ENCODE measurements around the gene STARD3NL. TPM values are rescaled to one million over a fixed set of nuclear protein-coding genes. Genes with fewer than 3 reads are reported as not detected.
"Not testable (repeated sequence)": the region's sequence is repeated elsewhere in the genome, so short reads cannot be mapped to it uniquely, and the experiment has no call there.

STARD3NL gene
- total RNA-seq, 2 experiments from 2014 or later = 28.0 to 28.8 TPM

GRCh38 chr7:38169847-38170246, 8.2 kb upstream of the STARD3NL start:
- H3K4me1 Mint-ChIP-seq (ENCODE audit: low read depth) = peaks cover 31% of the 10 kb centered on the region
- H3K9me3 Mint-ChIP-seq = no peaks in the 10 kb centered on the region
- peaks cover 1% of the 10 kb centered on the region for H3K27me3 Mint-ChIP-seq
- no peaks in the 10 kb centered on the region for H3K36me3 Mint-ChIP-seq (ENCODE audit: low read depth)
- ATAC-seq = no peak
- TF ChIP-seq, protein P1, sequence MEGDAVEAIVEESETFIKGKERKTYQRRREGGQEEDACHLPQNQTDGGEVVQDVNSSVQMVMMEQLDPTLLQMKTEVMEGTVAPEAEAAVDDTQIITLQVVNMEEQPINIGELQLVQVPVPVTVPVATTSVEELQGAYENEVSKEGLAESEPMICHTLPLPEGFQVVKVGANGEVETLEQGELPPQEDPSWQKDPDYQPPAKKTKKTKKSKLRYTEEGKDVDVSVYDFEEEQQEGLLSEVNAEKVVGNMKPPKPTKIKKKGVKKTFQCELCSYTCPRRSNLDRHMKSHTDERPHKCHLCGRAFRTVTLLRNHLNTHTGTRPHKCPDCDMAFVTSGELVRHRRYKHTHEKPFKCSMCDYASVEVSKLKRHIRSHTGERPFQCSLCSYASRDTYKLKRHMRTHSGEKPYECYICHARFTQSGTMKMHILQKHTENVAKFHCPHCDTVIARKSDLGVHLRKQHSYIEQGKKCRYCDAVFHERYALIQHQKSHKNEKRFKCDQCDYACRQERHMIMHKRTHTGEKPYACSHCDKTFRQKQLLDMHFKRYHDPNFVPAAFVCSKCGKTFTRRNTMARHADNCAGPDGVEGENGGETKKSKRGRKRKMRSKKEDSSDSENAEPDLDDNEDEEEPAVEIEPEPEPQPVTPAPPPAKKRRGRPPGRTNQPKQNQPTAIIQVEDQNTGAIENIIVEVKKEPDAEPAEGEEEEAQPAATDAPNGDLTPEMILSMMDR (IDR thresholded peaks at IDR 0.05) = no peak
- POLR2A ChIA-PET = no interaction called here
- no peak overlapping the region for H3K27ac Mint-ChIP-seq
- CTCF ChIA-PET = interaction anchor here (1.0 to 1.2 kb wide), 5 partner anchors 46 to 189 kb away, joined by 3 to 4 read pairs (median 3); no protein-coding TSS in a partner anchor
- intact Hi-C loops (cut with micrococcal nuclease) = no loop called here
- no peak overlapping the region for H3K4me3 Mint-ChIP-seq
- DNase-seq = no peak

DNA sequence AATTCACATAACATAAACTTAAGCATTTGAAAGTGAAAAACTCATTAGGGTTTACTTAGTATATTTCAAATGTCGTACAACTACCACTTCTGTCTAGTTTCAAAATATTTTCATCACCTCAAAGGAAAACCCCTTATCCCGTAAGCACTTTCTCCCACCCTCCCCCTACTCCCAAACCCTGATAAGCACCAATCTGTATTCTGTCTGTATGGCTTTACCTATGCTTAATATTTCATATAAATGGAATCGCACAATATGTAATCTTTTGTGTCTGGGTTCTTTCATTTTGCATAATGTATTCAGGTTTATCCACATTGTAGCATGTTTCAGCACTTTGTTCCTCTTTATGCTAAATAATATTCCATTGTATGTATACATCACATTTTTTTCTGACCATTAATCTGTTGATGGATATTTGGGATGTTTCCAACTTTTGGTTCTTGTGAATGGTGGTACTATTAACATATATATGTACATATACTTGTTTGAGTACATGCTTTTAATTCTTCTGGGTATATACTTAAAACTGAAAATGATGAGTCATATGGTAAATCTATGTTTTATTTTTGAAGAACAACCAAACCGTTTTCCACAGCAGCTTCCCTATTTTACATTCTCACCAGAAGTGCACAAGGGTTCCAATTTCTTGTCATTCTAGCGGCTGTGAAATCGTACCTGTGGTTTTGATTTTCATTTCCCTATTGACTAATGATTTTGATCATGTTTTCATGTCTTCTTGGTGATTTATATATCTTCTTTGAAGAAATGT, 6.2 kb upstream of the STARD3NL start:
- Mint-ChIP-seq H3K27ac (no peak overlapping the region), H3K4me1 (ENCODE audit: low read depth) (peaks cover 32% of the 10 kb centered on the region), H3K27me3 (peaks cover 1% of the 10 kb centered on the region), H3K36me3 (ENCODE audit: low read depth) (no peaks in the 10 kb centered on the region), H3K4me3 (peak overlapping the region; percentile 7), H3K9me3 (no peaks in the 10 kb centered on the region)
- TF ChIP-seq, protein P1 (IDR thresholded peaks at IDR 0.05) = no peak
- intact Hi-C loops (cut with micrococcal nuclease) = no loop called here
- DNase-seq (peak; percentile 12), ATAC-seq (peak; percentile 75)
- ChIA-PET POLR2A (no interaction called here), CTCF (interaction anchor here (1.1 to 1.5 kb wide), 3 partner anchors 10 to 197 kb away, joined by 3 to 7 read pairs (median 4); no protein-coding TSS in a partner anchor)

GRCh38 chr7:38175547-38175946, 2.5 kb upstream of the STARD3NL start:
- H3K27me3 Mint-ChIP-seq; DNase-seq; H3K27ac Mint-ChIP-seq; H3K9me3 Mint-ChIP-seq; POLR2A ChIA-PET; H3K4me3 Mint-ChIP-seq; intact Hi-C loops (cut with micrococcal nuclease); ATAC-seq; H3K36me3 Mint-ChIP-seq (ENCODE audit: low read depth): not testable (repeated sequence)
- H3K4me1 Mint-ChIP-seq (ENCODE audit: low read depth) = peaks cover 43% of the 10 kb centered on the region
- CTCF ChIA-PET = interaction anchor here (1.0 kb wide), 1 partner anchor 47 kb away, joined by 3 read pairs; no protein-coding TSS in a partner anchor

DNA sequence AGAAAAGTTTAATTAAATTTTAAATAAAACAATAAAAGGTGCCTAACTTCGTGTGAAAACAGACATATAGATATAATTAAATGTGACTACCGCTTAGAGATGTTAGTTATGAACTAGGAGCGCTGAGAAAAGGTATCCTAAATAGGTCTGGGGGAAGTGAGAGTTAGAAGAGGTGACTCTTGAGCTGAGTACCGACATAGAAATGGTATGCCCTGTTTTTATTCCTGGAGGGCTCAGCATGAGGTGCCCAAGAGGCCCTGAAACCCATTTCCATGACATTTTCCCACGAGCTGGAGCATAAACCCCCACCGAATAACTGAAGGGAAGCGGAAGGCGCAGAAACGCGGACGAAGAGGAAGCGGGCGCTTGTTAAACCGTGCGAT, 433 bp upstream of the STARD3NL start:
- Mint-ChIP-seq H3K36me3 (ENCODE audit: low read depth) (no peaks in the 10 kb centered on the region), H3K27me3 (no peaks in the 10 kb centered on the region), H3K4me1 (ENCODE audit: low read depth) (peaks cover 32% of the 10 kb centered on the region), H3K27ac (peak overlapping the region; percentile 91), H3K4me3 (peak overlapping the region; percentile 83), H3K9me3 (no peaks in the 10 kb centered on the region)
- ATAC-seq = peak; percentile 3
- ChIA-PET POLR2A (interaction anchor here (1.0 kb wide), 1 partner anchor 24 kb away, joined by 3 read pairs; no protein-coding TSS in a partner anchor), CTCF (interaction anchor here (0.8 to 2.0 kb wide), 8 partner anchors 10 to 191 kb away, joined by 3 to 15 read pairs (median 4); no protein-coding TSS in a partner anchor)
- intact Hi-C loops (cut with micrococcal nuclease) = no loop called here
- TF ChIP-seq, protein P1 (IDR thresholded peaks at IDR 0.05) = no peak
- no peak for DNase-seq

DNA sequence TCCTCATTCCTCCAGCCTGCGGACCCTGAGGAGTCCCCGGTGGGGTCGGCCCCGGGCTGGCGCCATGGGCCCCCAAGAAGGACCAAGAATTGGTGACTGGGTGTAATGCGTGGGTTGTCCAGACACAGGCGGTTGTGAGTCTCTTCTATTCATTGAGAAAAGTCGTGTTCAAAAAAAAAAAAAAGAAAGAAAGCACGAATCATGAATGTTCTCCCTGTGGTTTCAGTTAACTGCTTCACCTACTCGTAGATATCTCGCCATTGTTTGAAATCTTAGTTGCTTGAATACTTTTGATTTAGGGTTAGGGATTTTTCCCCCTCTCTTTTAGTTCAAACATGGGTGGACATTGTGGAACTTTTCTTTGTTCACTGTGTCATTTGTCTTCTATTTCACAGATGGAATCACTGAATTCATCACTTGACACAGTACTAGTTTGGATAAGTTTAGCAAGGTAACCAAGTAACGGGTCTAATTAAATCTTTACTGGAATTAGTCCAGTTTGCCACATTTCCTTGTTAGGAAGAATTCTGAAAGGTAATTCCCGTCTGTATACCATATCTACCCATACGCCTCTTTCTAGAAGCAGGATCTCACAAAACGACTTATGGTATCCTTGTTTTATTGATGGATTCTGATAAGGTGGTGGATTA, 775 bp downstream of the STARD3NL start:
- POLR2A ChIA-PET = interaction anchor here (1.0 kb wide), 1 partner anchor 23 kb away, joined by 3 read pairs; no protein-coding TSS in a partner anchor
- peak; percentile 66 for DNase-seq

More for the DNA sequence above, 775 bp downstream of the STARD3NL start:
- H3K9me3 Mint-ChIP-seq = no peaks in the 10 kb centered on the region
- CTCF ChIA-PET = interaction anchor here (1.2 to 3.5 kb wide), 4 partner anchors 8 to 171 kb away, joined by 3 to 32 read pairs (median 10); no protein-coding TSS in a partner anchor
- no peaks in the 10 kb centered on the region for H3K27me3 Mint-ChIP-seq
- intact Hi-C loops (cut with micrococcal nuclease) = no loop called here
- TF ChIP-seq, protein P1 (IDR thresholded peaks at IDR 0.05) = no peak
- H3K4me3 Mint-ChIP-seq = peak overlapping the region; percentile 83
- peaks cover 36% of the 10 kb centered on the region for H3K4me1 Mint-ChIP-seq (ENCODE audit: low read depth)
- peak overlapping the region; percentile 91 for H3K27ac Mint-ChIP-seq
- no peaks in the 10 kb centered on the region for H3K36me3 Mint-ChIP-seq (ENCODE audit: low read depth)
- peak; percentile 40 for ATAC-seq
